A204.1 (cell line): ENCODE data around the gene SCAPER.
"Not testable (repeated sequence)": the region's sequence is repeated elsewhere in the genome, so short reads cannot be mapped to it uniquely, and the experiment has no call there.

Experiments used
- FAIRE-seq: peaks from 2 replicates; lab custom pipeline; 2012; peaks lifted over from hg19 to GRCh38; lab: Jason Lieb, UNC

Gene SCAPER

DNA sequence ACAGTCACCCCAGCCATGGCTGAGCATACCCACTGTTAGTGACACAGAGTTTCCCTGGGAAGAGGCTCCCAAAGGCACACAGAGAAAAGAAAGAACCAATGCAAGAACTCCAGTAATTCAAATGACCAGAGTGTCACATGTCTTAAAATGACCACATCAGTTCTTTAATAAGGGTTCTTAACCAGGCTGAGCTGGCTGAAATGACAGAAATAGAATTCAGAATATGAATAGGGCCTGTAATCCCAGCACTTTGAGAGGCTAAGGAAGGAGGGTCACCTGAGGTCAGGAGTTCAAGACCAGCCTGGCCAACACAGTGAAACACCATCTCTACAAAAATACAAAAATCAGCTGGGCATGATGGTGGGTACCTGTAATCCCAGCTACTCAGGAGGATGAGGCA, 54.8 kb downstream of the SCAPER start:
- not testable (repeated sequence) for FAIRE-seq

DNA sequence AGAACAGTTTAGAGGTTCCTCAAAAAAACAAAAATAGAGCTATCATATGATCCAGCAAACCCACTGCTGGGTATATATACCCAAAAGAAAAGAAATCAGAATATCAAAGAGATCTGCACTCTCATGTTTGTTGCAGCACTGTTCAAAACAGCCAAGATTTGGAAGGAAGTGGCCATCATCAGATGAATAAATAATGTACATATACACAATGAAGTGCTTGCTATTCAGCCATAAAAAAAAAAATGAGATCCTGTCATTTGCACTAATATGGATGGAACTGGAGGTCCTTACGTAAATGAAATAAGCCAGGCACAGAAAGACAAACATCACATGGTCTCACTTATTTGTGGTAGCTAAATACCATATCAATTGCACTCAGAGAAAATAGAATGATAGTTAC, 58.4 kb downstream of the SCAPER start:
- FAIRE-seq, result no peak

GRCh38 chr15:76844096-76844495, 61.0 kb downstream of the SCAPER start:
- no peak for FAIRE-seq

- FAIRE-seq, result no peak
These were observed 61.9 kb downstream of the SCAPER start for GRCh38 chr15:76843269-76843668.

DNA sequence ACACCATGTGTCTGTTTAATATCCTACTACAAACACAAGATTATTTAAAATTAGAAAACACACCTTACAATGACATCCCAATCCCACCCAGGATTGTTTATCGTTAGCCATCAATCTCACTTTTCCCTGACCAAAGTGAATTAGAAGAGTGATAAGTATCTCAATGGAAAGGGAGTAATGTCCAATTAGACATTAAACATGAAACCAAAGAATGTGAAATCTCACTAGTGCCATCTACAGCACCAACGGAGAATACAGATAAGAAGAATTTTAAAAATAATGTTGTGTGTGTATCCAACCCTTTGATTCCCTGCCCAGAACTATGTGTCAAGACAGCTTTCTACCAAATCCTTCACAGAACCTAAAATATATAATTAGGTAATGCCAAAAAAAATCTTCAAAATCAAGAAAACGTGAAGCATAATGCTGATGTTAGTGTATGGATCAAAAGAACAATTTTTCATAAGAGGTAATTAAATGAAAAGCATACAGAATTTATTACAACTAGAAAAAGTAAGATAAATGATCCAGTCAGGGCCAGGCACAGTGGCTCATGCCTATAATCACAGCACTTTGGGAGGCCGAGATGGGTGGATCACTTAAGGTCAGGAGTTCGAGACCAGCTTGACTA, 64.2 kb downstream of the SCAPER start:
- peak; percentile 91 for FAIRE-seq

GRCh38 chr15:76839173-76839572, 66.0 kb downstream of the SCAPER start:
- FAIRE-seq, result no peak

DNA sequence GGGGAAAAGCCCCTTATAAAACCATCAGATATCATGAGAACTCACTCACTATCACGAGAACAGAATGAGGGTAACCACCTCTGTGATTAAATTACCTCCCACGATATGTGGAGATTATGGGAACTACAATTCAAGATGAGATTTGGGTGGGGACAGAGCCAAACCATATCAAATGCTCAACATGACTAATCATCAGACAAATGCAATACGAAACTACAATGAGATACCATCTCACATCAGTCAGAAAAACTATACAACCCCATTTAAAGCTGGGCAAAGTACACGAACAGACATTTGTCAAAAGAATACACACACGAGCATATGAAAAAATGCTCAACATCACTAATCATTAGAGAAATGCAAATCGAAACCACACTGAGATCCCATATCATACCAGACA, 67.7 kb downstream of the SCAPER start:
- no peak for FAIRE-seq

DNA sequence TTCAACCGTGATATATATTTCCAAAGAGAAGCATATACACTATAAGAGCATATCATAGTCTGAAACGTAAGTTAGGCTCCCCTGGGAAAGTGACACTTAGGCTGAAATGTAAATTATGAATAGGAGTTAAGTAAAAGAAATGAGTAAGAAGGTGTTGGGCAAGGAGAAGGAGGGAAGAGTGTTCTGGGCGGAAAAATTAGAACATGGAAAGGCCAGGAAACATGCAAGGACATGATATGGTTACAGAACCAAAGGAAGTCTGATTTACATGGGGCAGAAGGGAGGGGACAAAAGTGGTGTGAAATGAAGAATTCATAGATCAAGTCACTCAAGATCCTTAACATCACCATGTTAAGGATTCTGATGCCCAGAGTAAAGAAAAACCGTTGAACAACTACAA, 75.2 kb downstream of the SCAPER start:
- no peak for FAIRE-seq

DNA sequence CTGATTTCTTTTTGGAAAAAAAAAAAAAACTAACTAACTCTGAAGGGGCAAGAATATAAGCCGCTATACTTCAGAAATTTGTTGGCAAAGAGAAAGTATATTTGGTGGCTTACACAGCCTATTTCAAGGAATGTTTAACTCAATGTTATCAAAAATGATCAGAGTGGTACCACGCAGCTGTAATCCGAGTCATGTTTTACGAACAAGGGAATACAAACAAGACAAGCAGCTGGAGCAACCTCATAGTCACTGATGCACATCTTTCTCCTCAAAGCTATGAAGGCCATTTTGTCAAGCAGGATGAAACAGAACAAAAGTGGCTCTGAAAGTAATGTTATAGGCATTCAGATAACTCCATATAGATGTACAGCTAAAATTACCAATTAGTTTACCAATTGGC, 81.2 kb downstream of the SCAPER start:
- FAIRE-seq, result no peak

DNA sequence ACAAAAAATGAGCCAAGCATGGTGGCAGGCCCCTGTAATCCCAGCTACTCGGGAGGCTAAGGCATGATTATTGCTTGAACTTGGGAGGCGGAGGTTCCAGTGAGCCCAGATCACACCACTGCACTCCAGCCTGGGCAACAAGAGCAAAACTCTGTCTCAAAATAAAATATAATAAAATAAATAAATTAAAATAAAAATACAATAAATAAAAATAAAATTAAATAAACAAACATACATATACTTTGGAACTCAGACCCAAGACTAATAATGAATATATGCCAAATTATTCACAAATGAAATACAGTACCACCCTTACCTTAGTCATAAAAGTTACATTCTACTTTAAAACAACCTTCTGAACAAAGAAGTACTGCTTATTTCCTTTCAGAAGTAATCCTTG, 81.8 kb downstream of the SCAPER start:
- FAIRE-seq, result no peak

DNA sequence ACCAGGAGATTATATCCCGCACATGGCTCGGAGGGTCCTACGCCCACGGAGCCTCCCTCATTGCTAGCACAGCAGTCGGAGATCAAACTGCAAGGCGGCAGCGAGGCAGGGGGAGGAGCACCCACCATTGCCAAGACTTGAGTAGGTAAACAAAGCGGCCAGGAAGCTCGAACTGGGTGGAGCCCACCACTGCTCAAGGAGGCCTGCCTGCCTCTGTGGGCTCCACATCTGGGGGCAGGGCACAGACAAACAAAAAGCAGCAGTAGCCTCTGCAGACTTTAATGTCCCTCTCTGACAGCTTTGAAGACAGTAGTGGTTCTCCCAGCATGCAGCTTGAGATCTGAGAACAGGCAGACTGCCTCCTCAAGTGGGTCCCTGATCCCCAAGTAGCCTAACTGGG, 86.2 kb downstream of the SCAPER start:
- FAIRE-seq, result not testable (repeated sequence)

DNA sequence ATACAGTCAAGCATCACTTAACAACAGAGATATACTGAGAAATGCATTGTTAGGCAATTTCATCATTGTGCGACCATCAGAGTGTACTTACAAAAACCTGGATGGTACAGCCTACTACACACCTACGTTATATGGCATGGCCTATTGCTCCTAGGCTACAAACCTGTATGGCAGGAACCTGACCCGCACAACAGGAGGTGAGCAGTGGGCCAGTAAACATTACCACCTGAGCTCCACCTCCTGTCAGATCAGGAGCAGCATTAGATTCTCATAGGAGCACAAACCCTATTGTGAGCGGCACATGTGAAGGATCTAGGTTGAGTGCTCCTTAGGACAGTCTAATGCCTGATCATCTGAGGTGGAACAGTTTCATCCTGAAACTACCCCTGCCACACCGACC, 89.7 kb downstream of the SCAPER start:
- no peak for FAIRE-seq

DNA sequence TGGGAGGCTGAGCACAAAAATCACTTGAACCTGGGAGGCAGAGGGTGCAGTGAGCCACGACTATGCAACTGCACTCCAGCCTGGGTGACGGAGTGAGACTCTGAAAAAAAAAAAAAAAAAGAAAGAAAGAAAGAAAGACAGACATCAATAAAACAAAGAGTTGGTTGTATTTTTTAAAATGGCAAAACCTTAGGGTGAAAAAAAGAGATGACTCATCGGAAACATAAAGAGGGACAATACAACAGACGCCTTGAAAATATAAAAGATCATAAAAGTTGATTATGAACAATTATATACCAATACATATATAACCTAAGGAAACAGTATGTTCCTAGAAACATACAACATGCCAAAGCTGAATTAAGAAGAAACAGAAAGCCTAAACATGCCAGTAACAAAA, 92.8 kb downstream of the SCAPER start:
- FAIRE-seq, result no peak

DNA sequence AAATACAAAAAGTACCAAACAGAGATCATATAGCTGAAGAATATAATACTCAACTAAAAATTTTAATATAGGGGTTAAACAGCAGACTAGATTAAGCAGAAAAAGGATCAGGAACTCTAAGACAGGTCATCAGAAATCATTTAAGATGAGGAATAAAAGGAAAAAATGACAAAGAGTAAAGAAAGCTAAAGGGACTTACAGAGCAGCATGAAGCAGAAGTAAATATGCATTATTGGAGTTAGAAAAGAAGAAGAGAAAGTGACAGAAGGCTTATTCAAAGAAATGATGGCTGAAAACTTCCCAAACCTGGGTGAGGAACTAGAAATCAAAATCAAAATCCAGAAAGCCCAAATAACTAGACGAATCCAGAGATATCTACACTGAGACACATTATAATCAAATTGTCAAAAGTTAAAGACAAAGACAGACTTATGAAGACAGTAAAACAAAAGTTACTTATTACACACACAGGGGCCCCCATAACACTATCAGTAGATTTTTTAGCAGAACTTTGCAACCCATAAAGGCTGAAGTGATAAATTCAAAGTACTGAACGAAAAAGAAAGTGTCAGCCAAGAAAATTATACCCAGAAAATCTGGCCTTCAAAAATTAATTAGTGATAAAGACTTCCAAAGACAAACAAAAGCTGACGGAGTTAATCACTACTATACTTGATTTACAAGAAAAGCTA, 95.6 kb downstream of the SCAPER start:
- FAIRE-seq, result no peak

GRCh38 chr15:76803049-76803571, 102.0 kb downstream of the SCAPER start:
- FAIRE-seq, result no peak

- FAIRE-seq, result no peak
These were observed 102.7 kb downstream of the SCAPER start for GRCh38 chr15:76802411-76802810.

GRCh38 chr15:76799760-76800159, 105.4 kb downstream of the SCAPER start:
- FAIRE-seq, result no peak

GRCh38 chr15:76795217-76795616, 109.9 kb downstream of the SCAPER start:
- peak; percentile 65 for FAIRE-seq

DNA sequence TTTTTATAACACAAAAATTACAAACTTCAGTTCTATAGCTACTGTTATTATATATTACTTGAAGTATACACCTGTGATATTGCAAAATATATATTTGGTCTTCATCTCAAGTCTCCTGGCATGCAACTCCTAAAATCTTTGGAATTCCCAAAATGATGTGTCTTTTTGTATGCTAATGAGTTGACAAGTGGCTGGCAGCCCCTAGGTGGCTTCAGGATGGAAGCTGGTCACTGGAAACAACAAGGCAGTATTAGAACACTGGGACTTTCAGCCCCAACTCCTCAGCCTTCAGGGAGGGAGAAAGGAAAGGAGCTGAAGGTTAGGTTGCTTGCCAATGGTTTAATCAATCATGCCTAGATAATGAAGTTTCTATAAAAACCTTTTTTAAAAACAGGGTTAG, 112.0 kb downstream of the SCAPER start:
- FAIRE-seq, result no peak

- no peak for FAIRE-seq
These were observed 113.6 kb downstream of the SCAPER start for GRCh38 chr15:76791511-76791910.

- no peak for FAIRE-seq
These were observed 117.9 kb downstream of the SCAPER start for GRCh38 chr15:76787273-76787672.

DNA sequence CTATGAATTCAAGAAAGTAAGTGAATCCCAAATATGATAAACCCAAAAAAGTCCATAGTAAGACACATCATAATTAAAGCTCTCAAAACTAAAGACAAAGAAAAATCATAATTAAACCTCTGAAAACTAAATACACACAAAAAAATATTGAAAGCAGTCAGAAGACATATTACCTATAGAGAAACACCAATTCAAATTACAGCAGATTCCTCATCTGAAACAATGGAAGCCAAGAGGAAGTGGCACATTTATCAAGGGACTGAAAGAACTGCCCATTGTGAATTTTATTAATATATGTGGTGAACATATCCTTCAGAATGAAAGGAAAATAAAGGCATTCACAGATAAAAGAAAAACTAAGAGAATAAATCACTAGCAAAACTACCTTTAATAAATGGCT, 128.2 kb downstream of the SCAPER start:
- FAIRE-seq, result peak; percentile 46

DNA sequence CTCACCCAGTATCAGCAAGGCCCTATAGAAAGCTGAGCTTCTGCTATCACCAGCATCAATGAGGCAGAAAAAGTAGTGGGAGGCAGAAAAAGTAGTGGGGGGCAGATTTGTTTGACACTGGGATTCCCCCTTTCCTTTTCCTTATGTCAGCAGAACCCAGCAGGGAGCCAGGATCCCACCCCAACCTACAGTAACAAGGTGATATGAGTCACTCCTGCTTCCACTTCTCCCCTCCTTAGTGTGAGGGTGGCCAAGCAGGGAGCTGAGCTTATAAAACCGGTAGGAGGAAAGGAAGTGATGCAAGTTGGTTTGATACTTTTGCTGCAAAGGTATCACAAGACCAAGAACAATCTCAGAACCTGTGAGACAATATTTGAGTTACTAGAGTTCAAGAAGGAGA, 128.7 kb downstream of the SCAPER start:
- FAIRE-seq, result no peak

- FAIRE-seq, result no peak
These were observed 131.9 kb downstream of the SCAPER start for GRCh38 chr15:76773234-76773633.
